DND-41 (cell line): ENCODE measurements around the gene RDH5.

Experiments used
- EZH2 ChIP-seq: IDR thresholded peaks from 3 replicates; pipeline ENCODE4 v1.6.1; 2012; ENCODE audit warnings: borderline replicate concordance, low read depth, mild to moderate bottlenecking, moderate library complexity, low read length, inconsistent platforms; ENCODE audit not compliant: severe bottlenecking
- TF ChIP-seq, protein P1 (sequence below): IDR thresholded peaks from 2 replicates; pipeline ENCODE4 v1.5.1; 2012; ENCODE audit warnings: borderline replicate concordance, low read length, moderate library complexity, mild to moderate bottlenecking; ENCODE audit not compliant: poor library complexity, severe bottlenecking; ENCODE audit errors: extremely low read depth

DNA sequence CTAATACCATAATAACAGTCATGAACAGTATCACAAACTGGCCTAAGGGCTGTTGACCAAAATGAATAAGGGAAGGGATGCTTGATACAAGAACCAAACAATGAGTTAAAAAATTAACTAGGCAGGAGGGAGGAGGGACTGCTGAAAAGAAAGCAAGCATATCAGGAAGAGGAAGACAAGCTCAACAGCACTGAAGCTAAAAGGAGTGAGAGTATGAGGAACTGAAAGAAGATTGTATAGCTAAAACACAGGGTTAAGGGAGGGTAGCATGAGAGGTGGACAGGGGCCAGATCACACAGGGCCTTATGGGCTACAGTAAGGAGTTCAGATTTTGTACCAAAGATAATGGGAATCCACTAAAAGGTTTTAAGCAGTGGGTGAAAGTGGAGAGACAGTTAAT lies 46.6 kb upstream of the RDH5 start:
- TF ChIP-seq, protein P1, sequence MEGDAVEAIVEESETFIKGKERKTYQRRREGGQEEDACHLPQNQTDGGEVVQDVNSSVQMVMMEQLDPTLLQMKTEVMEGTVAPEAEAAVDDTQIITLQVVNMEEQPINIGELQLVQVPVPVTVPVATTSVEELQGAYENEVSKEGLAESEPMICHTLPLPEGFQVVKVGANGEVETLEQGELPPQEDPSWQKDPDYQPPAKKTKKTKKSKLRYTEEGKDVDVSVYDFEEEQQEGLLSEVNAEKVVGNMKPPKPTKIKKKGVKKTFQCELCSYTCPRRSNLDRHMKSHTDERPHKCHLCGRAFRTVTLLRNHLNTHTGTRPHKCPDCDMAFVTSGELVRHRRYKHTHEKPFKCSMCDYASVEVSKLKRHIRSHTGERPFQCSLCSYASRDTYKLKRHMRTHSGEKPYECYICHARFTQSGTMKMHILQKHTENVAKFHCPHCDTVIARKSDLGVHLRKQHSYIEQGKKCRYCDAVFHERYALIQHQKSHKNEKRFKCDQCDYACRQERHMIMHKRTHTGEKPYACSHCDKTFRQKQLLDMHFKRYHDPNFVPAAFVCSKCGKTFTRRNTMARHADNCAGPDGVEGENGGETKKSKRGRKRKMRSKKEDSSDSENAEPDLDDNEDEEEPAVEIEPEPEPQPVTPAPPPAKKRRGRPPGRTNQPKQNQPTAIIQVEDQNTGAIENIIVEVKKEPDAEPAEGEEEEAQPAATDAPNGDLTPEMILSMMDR: no peak
- TF ChIP-seq EZH2: no peak
